ENCODE measurements around the gene CTU2.
A peak's percentile ranks its signal among the peaks of the same experiment; 100 is the strongest.

The CTU2 gene

GRCh38 chr16:88706229-88706964, at the start of gene CTU2, which contains the start of gene RNF166:
CTU2 (plus strand) TSS chr16:88706503; CDS start chr16:88706531, 28 bp downstream.
RNF166 (minus strand) TSS chr16:88706408; CDS start chr16:88706325, 83 bp downstream.
- no peak for TF ChIP-seq NFIC (IDR thresholded peaks at IDR 0.05)
- peak; percentile 64; the same call in 1 of the 2 replicates for TF ChIP-seq YY1 (IDR thresholded peaks at IDR 0.05; ENCODE audit: low read depth)
- TF ChIP-seq REST (IDR thresholded peaks at IDR 0.05; ENCODE audit: low read depth), result no peak
- TF ChIP-seq, protein P1, sequence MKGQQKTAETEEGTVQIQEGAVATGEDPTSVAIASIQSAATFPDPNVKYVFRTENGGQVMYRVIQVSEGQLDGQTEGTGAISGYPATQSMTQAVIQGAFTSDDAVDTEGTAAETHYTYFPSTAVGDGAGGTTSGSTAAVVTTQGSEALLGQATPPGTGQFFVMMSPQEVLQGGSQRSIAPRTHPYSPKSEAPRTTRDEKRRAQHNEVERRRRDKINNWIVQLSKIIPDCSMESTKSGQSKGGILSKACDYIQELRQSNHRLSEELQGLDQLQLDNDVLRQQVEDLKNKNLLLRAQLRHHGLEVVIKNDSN (IDR thresholded peaks at IDR 0.05), result peak; percentile 75
- no peak for TF ChIP-seq FOXM1 (IDR thresholded peaks at IDR 0.05; ENCODE audit: borderline replicate concordance, low read depth)
- peak; percentile 63 for TF ChIP-seq TAF1 (IDR thresholded peaks at IDR 0.05; ENCODE audit: low read depth)
- no peak for TF ChIP-seq TCF12 (IDR thresholded peaks at IDR 0.05; ENCODE audit: low read depth)
- peak; percentile 98 for TF ChIP-seq CREB1 (IDR thresholded peaks at IDR 0.05; ENCODE audit: low read depth)
- TF ChIP-seq RAD21 (IDR thresholded peaks at IDR 0.05; ENCODE audit: low read depth), result no peak
- TF ChIP-seq MAX (IDR thresholded peaks at IDR 0.05), result peak; percentile 91
- TF ChIP-seq CEBPB (IDR thresholded peaks at IDR 0.05), result no peak
- 0 out of 2 replicates have a peak, but pooled peaks have one; percentile 15 for TF ChIP-seq EP300 (IDR thresholded peaks at IDR 0.05; ENCODE audit: borderline replicate concordance)
- TF ChIP-seq TEAD4 (IDR thresholded peaks at IDR 0.05), result no peak; the same call in 1 of the 2 replicates
- peak; percentile 53; the same call in 1 of the 2 replicates for TF ChIP-seq ZBTB7A (IDR thresholded peaks at IDR 0.05; ENCODE audit: low read depth)
- 0 out of 2 replicates have a peak, but pooled peaks have one; percentile 7 for TF ChIP-seq EGR1 (IDR thresholded peaks at IDR 0.05)

DNA sequence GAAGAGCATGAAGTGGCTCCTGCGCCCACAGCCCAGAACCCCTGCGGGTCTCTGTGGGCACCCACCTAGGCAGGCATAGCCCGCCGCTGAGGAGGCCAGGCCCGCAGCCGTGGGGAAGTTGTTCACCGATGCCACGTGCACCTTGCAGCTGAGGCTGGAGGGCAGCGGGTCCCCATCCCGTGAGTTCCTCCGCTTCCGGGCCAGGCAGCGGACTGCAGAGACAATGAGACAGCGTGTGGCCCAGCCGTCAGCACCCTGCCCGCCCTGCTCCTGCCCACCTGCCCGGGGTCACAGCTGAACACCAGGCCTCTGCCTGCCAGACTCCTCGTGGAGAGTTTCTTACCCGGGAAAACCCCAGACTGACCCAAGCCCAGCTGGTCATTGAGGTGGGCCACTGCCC, 48.9 kb upstream of the CTU2 start:
- TF ChIP-seq, protein P1 (IDR thresholded peaks at IDR 0.05), result no peak
- no peak for TF ChIP-seq TCF12 (IDR thresholded peaks at IDR 0.05; ENCODE audit: low read depth)
- TF ChIP-seq TAF1 (IDR thresholded peaks at IDR 0.05; ENCODE audit: low read depth), result no peak
- no peak for TF ChIP-seq FOXM1 (IDR thresholded peaks at IDR 0.05; ENCODE audit: borderline replicate concordance, low read depth)
- no peak for TF ChIP-seq TEAD4 (IDR thresholded peaks at IDR 0.05)
- TF ChIP-seq MAX (IDR thresholded peaks at IDR 0.05), result no peak
- no peak for TF ChIP-seq CREB1 (IDR thresholded peaks at IDR 0.05; ENCODE audit: low read depth)

DNA sequence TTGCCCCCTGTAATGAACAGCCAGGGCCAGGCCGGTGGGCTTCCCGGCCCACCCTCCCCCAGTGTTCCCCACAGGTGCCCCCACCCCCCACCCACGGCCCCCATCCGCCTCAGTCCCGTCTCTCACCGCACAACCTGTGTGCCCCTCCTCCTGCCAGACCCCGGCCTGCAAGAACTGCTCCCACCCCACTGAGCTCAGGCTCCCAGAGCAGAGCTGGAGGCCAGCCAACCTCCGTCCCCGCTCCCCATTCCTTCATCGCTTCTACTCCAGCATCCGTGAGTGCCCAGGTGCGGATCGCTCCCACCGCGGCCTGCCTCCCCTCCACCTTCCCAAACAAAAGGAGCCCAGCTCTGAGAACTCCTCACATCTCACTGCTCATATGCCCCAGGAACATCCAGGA, 47.6 kb upstream of the CTU2 start:
- no peak for TF ChIP-seq EGR1 (IDR thresholded peaks at IDR 0.05)
- no peak for TF ChIP-seq YY1 (IDR thresholded peaks at IDR 0.05; ENCODE audit: low read depth)
- TF ChIP-seq ZBTB7A (IDR thresholded peaks at IDR 0.05; ENCODE audit: low read depth), result no peak
- TF ChIP-seq NFIC (IDR thresholded peaks at IDR 0.05), result no peak
- TF ChIP-seq REST (IDR thresholded peaks at IDR 0.05; ENCODE audit: low read depth), result no peak
- no peak for TF ChIP-seq TEAD4 (IDR thresholded peaks at IDR 0.05)
- no peak for TF ChIP-seq TAF1 (IDR thresholded peaks at IDR 0.05; ENCODE audit: low read depth)
- TF ChIP-seq, protein P1 (IDR thresholded peaks at IDR 0.05), result no peak
- no peak for TF ChIP-seq FOXM1 (IDR thresholded peaks at IDR 0.05; ENCODE audit: borderline replicate concordance, low read depth)
- TF ChIP-seq TCF12 (IDR thresholded peaks at IDR 0.05; ENCODE audit: low read depth), result no peak
- no peak for TF ChIP-seq EP300 (IDR thresholded peaks at IDR 0.05; ENCODE audit: borderline replicate concordance)
- no peak for TF ChIP-seq MAX (IDR thresholded peaks at IDR 0.05)
- no peak for TF ChIP-seq CEBPB (IDR thresholded peaks at IDR 0.05)
- TF ChIP-seq RAD21 (IDR thresholded peaks at IDR 0.05; ENCODE audit: low read depth), result no peak
- TF ChIP-seq CREB1 (IDR thresholded peaks at IDR 0.05; ENCODE audit: low read depth), result no peak

- no peak for TF ChIP-seq YY1 (IDR thresholded peaks at IDR 0.05; ENCODE audit: low read depth)
- TF ChIP-seq TEAD4 (IDR thresholded peaks at IDR 0.05), result no peak
- TF ChIP-seq ZBTB7A (IDR thresholded peaks at IDR 0.05; ENCODE audit: low read depth), result no peak
- TF ChIP-seq FOXM1 (IDR thresholded peaks at IDR 0.05; ENCODE audit: borderline replicate concordance, low read depth), result no peak
- TF ChIP-seq, protein P1 (IDR thresholded peaks at IDR 0.05), result no peak
- TF ChIP-seq CREB1 (IDR thresholded peaks at IDR 0.05; ENCODE audit: low read depth), result no peak
- no peak for TF ChIP-seq NFIC (IDR thresholded peaks at IDR 0.05)
- no peak for TF ChIP-seq TCF12 (IDR thresholded peaks at IDR 0.05; ENCODE audit: low read depth)
- no peak for TF ChIP-seq EGR1 (IDR thresholded peaks at IDR 0.05)
- TF ChIP-seq TAF1 (IDR thresholded peaks at IDR 0.05; ENCODE audit: low read depth), result no peak
- no peak for TF ChIP-seq EP300 (IDR thresholded peaks at IDR 0.05; ENCODE audit: borderline replicate concordance)
- TF ChIP-seq RAD21 (IDR thresholded peaks at IDR 0.05; ENCODE audit: low read depth), result no peak
These were observed 47.1 kb upstream of the CTU2 start for GRCh38 chr16:88659160-88659559.

All from Ishikawa (cell line).